Retinal pigment epithelial cell (primary cell): ENCODE measurements around the gene UBR1.

Source experiments
- DNase-seq: peaks from one replicate; pipeline ENCODE4 v3.0.0-alpha.2; 2010; ENCODE audit warnings: low read depth
- H3K4me3 ChIP-seq: 2 replicates; pipeline ENCODE4 v1.5.1; 2011; ENCODE audit warnings: mild to moderate bottlenecking, low read length, control low read depth, moderate library complexity
- TF ChIP-seq, protein P1 (sequence below): conservative IDR thresholded peaks from 2 replicates; pipeline ENCODE4 v1.5.1; 2011; ENCODE audit warnings: low read depth, low read length, control low read depth, inconsistent platforms

The UBR1 gene

DNA sequence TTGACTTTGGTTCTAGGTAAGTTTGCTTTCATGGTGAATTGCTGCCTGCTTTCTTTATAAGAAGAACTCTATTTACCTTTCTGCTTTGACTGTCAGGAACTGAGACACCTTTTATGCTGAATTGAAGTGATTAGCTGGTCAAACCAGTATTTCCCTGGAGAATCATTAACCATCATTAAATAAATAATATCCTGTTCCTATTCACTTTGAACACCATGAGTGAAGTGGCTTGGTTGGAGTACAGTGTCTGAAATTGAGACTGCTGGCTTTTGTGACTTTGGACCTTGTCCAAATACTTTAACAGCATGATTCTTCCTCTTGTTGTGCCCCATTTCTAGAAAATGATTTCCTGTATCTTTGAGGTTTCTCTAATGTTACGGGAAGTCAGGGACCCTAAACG lies 21.9 kb upstream of the UBR1 start:
- TF ChIP-seq, protein P1, sequence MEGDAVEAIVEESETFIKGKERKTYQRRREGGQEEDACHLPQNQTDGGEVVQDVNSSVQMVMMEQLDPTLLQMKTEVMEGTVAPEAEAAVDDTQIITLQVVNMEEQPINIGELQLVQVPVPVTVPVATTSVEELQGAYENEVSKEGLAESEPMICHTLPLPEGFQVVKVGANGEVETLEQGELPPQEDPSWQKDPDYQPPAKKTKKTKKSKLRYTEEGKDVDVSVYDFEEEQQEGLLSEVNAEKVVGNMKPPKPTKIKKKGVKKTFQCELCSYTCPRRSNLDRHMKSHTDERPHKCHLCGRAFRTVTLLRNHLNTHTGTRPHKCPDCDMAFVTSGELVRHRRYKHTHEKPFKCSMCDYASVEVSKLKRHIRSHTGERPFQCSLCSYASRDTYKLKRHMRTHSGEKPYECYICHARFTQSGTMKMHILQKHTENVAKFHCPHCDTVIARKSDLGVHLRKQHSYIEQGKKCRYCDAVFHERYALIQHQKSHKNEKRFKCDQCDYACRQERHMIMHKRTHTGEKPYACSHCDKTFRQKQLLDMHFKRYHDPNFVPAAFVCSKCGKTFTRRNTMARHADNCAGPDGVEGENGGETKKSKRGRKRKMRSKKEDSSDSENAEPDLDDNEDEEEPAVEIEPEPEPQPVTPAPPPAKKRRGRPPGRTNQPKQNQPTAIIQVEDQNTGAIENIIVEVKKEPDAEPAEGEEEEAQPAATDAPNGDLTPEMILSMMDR: no peak
- no peak overlapping the region for H3K4me3 ChIP-seq
- no peak for DNase-seq

DNA sequence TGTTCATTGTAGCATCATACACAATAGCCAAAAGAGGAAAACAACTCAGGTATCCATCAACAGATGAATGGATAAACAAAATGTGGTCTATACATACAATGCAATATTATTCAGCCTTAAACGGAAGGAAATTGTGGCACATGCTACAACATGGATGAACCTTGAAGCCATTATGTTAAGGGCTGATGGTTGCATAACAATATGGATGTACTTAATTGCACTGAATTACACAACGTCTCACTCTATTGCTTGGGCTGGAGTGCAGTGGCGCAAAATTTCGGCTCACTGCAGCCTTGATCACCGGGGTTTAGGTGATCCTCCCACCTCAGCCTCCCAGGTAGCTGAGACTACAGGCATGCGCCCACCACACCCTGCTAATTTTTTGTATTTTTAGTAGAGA lies 20.5 kb upstream of the UBR1 start:
- TF ChIP-seq, protein P1: no peak
- DNase-seq: no peak
- H3K4me3 ChIP-seq: no peak overlapping the region

DNA sequence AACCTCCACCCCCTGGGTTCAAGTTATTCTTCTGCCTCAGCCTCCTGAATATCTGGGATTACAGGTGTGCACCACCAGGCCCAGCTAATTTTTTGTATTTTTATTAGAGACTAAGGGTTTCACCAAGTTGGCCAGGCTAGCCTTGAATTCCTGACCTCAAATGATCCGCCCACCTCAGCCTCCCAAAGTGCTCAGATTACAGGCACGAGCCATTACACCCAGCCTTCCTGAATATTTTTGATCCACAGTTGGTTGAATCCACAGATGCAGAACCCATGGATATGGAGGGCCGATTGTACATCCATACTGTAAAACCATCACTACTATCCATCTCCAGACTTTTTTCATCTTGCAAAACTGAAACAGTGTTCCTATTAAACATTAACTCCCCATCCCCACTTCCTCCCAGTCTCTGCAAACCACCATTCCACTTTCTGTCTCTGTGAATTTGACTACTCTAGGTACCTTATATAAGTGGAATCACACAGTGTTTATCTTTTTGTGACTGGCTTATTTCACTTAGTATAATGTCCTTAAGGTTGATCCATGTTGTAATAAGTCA lies 19.3 kb upstream of the UBR1 start:
- TF ChIP-seq, protein P1: no peak
- DNase-seq: no peak
- no peak overlapping the region for H3K4me3 ChIP-seq

DNA sequence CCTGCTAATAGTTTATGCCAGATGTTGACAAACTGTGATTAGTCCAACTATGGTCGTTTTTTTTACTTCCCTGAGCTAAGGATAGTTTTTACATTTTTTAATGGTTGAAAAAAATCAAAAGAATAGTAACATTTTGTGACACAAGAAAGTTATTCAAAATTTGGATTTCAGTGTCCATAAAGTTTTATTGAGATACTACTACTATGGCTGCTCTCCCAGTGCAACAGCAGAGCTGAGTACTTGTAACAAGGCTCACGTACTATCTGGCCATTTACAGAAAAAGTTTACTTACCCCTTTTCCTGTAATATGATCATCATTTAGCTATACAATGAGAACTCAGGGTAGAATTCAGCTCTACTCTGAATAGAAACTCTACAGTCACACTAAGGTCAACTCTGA lies 16.0 kb upstream of the UBR1 start:
- DNase-seq: no peak
- no peak overlapping the region for H3K4me3 ChIP-seq
- TF ChIP-seq, protein P1: no peak

DNA sequence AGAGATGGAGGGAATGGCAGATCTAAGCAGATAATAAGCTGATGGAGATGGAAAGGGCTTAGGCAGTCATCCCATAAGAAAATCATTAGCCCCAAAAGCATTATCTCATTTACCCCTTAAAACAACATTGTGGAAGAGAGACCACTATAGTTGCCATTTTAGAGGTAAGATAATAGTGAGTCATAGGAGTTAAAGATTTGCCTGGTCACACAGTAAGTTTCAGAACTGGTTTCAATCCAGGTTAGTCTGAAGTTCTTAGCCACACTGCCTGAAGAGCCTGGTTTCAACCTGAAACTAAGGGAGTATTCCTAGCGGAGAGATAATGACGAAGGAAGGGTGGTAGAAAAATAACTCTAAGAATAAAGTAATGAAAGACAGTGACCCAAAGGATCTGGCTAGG lies 13.0 kb upstream of the UBR1 start:
- TF ChIP-seq, protein P1: no peak
- no peak for DNase-seq
- H3K4me3 ChIP-seq: no peak overlapping the region

DNA sequence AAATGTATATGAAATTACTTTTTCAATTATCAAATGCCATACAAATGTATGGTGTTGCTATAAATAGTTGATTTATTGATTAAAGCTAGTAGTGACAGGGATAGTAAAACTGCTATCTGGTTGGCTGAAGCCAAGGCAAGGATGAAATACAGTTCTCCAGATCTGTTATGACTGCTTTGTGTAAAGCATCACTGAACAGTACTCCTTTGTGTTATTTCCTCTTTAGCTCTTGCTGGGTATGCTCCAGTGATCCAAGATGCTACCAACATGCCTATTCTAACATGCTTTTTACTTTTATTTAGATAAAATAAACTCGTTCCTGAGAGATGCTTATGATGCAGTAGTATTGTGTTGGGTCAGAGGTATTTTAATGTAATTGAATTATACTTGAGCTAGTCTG lies 12.4 kb upstream of the UBR1 start:
- TF ChIP-seq, protein P1: no peak
- no peak overlapping the region for H3K4me3 ChIP-seq
- DNase-seq: no peak

DNA sequence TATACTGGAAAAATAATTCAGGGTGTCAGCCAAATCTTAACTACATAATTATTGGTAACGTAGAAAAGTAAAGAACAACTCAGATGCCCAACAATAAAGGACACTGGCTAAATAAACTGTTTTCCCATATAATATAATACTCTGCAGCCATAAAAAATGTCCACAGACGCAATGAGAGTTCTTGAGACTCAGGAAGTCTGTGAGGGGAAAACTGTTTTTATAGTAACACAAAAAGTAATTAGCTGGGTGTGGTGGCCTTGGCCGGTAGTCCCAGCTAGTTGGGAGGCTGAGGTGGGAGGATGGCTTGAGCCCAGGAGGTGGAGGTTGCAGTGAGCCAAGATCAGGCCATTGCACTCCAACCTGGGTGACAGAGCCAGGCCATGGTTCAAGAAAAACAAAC lies 5.5 kb upstream of the UBR1 start:
- TF ChIP-seq, protein P1: no peak
- no peak for DNase-seq

More for the DNA sequence above, 5.5 kb upstream of the UBR1 start:
- H3K4me3 ChIP-seq: no peak overlapping the region
